KOPT-K1 (cell line): ENCODE results near the gene PADI4.
"Not testable (repeated sequence)": the region's sequence is repeated elsewhere in the genome, so short reads cannot be mapped to it uniquely, and the experiment has no call there.

Source experiments
- H3K27ac ChIP-seq: fragments of 200-600 bp; sonication (generic); 2 replicates; pipeline ENCODE4 v1.5.1; 2016; ENCODE audit warnings: antibody characterized with exemption, mild to moderate bottlenecking, low read depth, low read length; ENCODE audit not compliant: poor library complexity, severe bottlenecking
- H3K36me3 ChIP-seq: fragments of 200-600 bp; sonication (generic); 2 replicates; pipeline ENCODE4 v1.5.1; 2017; ENCODE audit warnings: antibody characterized with exemption, mild to moderate bottlenecking, low read length, moderate library complexity; ENCODE audit not compliant: insufficient read depth
- H3K9me3 ChIP-seq: fragments of 200-600 bp; sonication (generic); 2 replicates; pipeline ENCODE4 v1.5.1; 2017; ENCODE audit warnings: antibody characterized with exemption, low read length, mild to moderate bottlenecking; ENCODE audit not compliant: insufficient read depth, poor library complexity, severe bottlenecking

The PADI4 gene

DNA sequence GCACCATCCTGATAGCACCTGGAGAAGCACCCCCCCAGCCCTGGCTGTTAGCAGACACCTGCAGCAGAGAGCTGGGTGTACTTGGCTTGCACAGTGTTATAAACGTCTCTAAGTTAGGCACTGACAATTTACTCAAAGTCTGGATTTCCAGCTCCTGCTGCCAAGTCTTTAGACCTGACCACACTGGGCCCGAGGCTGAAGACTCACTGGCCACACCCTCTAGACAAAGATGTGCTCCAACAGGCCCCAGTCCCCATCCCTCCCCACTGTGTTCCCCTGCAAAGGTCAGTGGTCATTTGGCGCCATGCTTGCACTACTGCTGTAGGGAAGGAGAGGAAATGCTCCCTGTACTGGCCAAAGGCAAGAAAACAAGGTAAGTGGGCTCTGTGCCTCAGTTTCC, 95.1 kb downstream of the PADI4 start:
- Histone ChIP-seq H3K9me3 (no peaks in the 10 kb centered on the region), H3K27ac (no peak overlapping the region), H3K36me3 (peaks cover 23% of the 10 kb centered on the region)

DNA sequence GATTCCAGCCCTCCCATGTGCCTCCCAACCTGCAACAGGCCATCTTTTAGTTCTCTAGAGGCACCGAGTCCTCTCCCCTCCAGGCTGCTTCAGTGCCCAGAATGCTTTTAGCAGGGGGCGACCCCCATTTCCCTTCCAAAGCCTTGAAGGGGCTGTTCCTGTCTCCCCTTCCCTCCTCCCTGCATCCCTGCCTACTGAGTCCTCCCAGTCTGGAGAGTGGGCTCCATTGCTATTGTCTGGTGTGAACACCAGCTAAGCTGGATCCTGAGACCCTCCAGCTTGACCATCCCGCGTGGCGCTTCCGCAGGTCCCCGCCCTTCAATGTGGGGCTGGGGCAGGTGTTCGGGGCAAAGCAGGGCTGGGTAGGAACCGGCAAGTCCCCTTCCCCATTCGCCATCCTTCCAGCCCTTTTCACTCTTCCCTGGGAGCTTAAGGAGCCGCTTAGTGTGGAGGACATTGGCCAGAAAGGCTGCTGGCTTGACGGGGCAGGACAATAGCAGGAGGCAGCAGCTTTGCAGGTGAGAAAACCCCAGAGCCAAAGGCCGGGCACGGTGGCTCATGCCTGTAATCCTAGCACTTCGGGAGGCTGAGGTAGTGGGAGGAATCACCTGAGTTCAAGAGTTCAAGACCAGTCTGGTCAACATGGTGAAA, 96.2 kb downstream of the PADI4 start:
- Histone ChIP-seq H3K36me3 (peaks cover 34% of the 10 kb centered on the region), H3K27ac (no peak overlapping the region), H3K9me3 (no peaks in the 10 kb centered on the region)

DNA sequence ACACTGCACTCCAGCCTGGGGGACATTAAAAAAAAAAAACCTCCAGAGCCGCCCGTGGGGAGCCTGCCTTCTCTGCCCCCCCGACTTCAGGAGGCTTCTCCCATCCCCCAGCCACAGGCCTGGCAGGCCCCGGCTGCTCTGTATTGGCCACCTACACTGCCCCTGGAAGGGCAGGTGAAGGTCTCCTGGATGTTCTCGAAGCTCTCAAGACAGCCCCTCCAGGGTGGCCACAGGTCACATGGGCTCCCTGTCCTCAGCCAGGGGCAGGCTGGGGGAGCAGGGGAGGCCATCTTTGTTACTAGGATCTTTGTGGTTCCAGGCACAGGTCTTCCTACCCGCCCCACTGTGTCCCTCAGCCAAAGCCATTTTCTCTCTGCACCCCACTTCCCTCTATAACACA, 96.8 kb downstream of the PADI4 start:
- Histone ChIP-seq H3K36me3 (peaks cover 40% of the 10 kb centered on the region), H3K9me3 (no peaks in the 10 kb centered on the region), H3K27ac (no peak overlapping the region)

GRCh38 chr1:17405898-17406759, 98.1 kb downstream of the PADI4 start:
- peaks cover 54% of the 10 kb centered on the region for H3K36me3 ChIP-seq
- no peaks in the 10 kb centered on the region for H3K9me3 ChIP-seq
- H3K27ac ChIP-seq = no peak overlapping the region

GRCh38 chr1:17406760-17407475, 98.9 kb downstream of the PADI4 start:
- H3K27ac ChIP-seq, H3K9me3 ChIP-seq: not testable (repeated sequence)
- peaks cover 61% of the 10 kb centered on the region for H3K36me3 ChIP-seq

DNA sequence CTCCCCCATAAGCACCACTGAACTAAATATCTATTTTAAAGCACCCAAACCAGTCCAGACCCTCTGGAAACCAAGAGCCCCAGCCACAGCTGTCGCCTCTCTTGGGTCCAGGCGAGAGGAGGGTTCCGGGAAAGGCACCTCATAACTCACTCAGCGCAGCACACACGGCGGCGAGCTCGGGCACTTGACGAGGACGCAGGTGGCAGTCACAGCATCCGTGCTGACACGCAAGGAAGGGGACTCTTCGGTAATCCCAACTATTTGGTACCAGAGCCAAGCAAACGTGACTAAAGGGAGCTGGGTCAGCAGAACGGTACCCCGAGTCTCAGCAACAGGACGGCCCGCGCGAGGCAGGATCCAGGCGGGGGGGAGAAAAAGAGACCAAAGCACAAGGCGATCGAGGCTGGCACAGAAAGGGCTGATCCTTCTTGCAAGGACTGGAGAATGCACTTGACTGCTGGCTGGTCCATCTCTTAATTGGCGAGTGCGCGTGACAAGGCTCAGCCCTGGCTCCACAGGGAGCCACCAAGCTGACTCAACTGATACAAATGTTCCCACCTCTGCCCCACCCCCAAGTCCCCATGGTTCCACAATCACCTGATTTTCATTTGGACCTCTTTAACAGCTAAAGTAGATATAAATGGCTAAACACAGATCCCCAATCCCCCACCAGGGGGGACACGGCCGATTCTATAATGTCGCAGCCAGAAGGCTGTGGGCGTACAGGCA, 100.0 kb downstream of the PADI4 start:
- H3K36me3 ChIP-seq = peaks cover 72% of the 10 kb centered on the region
- H3K9me3 ChIP-seq, H3K27ac ChIP-seq: not testable (repeated sequence)

GRCh38 chr1:17409391-17409811, 101.4 kb downstream of the PADI4 start:
- H3K9me3 ChIP-seq = no peaks in the 10 kb centered on the region
- H3K27ac ChIP-seq = no peak overlapping the region
- H3K36me3 ChIP-seq = peaks cover 86% of the 10 kb centered on the region

GRCh38 chr1:17412093-17412870, 104.3 kb downstream of the PADI4 start:
- no peaks in the 10 kb centered on the region for H3K9me3 ChIP-seq
- no peak overlapping the region for H3K27ac ChIP-seq
- peaks cover 100% of the 10 kb centered on the region for H3K36me3 ChIP-seq
